ENCODE data around the gene NR1H4. TPM values are rescaled to one million over a fixed set of nuclear protein-coding genes. Genes with fewer than 3 reads are reported as not detected.
A peak's percentile ranks its signal among the peaks of the same experiment; 100 is the strongest.

Gene NR1H4
- total RNA-seq, 1 experiment from 2014 or later = not detected

DNA sequence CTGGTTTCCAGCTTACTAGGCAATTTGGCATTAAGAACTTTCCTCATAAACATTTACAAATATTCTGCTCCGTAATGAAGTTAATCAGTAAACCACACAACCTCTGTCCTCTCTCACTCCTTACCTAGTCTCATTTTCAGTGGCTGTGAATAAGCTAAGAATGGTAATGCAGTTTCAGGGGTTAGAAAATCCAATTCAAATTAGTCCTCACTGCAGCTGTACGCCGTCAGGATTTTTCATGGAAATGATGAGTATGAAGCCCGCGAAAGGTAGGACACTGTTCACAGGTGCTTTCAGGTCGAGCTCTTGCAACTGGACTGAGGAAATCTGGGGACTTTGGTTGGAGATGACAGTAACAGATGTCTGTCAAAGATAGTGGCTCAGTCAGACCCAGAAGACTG is 29.6 kb downstream of the NR1H4 start:
- no peaks in the 10 kb centered on the region for H3K36me3 Mint-ChIP-seq
- no peak overlapping the region for H3K4me3 Mint-ChIP-seq
- H3K27ac Mint-ChIP-seq = no peak overlapping the region
- no peaks in the 10 kb centered on the region for H3K27me3 Mint-ChIP-seq (ENCODE audit: low read depth)
- POLR2A ChIA-PET = no interaction called here
- CTCF ChIA-PET = no interaction called here
- ATAC-seq = no peak
- H3K9me3 Mint-ChIP-seq = peaks cover 5% of the 10 kb centered on the region
- DNase-seq (ENCODE audit: low spot score) = no peak
- H3K4me1 Mint-ChIP-seq = no peaks in the 10 kb centered on the region
- TF ChIP-seq ZNF423 (CRISPR knock-in tag; IDR thresholded peaks at IDR 0.05) = no peak
- TF ChIP-seq JUN (CRISPR knock-in tag; IDR thresholded peaks at IDR 0.05) = no peak
- no peak for TF ChIP-seq PRRX2 (CRISPR knock-in tag; IDR thresholded peaks at IDR 0.05)
- TF ChIP-seq ZNF396 (CRISPR knock-in tag; IDR thresholded peaks at IDR 0.05; ENCODE audit: borderline replicate concordance) = no peak
- TF ChIP-seq, protein P1, sequence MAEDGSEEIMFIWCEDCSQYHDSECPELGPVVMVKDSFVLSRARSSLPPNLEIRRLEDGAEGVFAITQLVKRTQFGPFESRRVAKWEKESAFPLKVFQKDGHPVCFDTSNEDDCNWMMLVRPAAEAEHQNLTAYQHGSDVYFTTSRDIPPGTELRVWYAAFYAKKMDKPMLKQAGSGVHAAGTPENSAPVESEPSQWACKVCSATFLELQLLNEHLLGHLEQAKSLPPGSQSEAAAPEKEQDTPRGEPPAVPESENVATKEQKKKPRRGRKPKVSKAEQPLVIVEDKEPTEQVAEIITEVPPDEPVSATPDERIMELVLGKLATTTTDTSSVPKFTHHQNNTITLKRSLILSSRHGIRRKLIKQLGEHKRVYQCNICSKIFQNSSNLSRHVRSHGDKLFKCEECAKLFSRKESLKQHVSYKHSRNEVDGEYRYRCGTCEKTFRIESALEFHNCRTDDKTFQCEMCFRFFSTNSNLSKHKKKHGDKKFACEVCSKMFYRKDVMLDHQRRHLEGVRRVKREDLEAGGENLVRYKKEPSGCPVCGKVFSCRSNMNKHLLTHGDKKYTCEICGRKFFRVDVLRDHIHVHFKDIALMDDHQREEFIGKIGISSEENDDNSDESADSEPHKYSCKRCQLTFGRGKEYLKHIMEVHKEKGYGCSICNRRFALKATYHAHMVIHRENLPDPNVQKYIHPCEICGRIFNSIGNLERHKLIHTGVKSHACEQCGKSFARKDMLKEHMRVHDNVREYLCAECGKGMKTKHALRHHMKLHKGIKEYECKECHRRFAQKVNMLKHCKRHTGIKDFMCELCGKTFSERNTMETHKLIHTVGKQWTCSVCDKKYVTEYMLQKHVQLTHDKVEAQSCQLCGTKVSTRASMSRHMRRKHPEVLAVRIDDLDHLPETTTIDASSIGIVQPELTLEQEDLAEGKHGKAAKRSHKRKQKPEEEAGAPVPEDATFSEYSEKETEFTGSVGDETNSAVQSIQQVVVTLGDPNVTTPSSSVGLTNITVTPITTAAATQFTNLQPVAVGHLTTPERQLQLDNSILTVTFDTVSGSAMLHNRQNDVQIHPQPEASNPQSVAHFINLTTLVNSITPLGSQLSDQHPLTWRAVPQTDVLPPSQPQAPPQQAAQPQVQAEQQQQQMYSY (CRISPR knock-in tag; IDR thresholded peaks at IDR 0.05) = no peak
- TF ChIP-seq OVOL2 (CRISPR knock-in tag; IDR thresholded peaks at IDR 0.05; ENCODE audit: borderline replicate concordance) = no peak
- no peak for TF ChIP-seq ATF1 (CRISPR knock-in tag; IDR thresholded peaks at IDR 0.05)
- no peak for TF ChIP-seq CREM (CRISPR knock-in tag; IDR thresholded peaks at IDR 0.05)
- TF ChIP-seq, protein P2, sequence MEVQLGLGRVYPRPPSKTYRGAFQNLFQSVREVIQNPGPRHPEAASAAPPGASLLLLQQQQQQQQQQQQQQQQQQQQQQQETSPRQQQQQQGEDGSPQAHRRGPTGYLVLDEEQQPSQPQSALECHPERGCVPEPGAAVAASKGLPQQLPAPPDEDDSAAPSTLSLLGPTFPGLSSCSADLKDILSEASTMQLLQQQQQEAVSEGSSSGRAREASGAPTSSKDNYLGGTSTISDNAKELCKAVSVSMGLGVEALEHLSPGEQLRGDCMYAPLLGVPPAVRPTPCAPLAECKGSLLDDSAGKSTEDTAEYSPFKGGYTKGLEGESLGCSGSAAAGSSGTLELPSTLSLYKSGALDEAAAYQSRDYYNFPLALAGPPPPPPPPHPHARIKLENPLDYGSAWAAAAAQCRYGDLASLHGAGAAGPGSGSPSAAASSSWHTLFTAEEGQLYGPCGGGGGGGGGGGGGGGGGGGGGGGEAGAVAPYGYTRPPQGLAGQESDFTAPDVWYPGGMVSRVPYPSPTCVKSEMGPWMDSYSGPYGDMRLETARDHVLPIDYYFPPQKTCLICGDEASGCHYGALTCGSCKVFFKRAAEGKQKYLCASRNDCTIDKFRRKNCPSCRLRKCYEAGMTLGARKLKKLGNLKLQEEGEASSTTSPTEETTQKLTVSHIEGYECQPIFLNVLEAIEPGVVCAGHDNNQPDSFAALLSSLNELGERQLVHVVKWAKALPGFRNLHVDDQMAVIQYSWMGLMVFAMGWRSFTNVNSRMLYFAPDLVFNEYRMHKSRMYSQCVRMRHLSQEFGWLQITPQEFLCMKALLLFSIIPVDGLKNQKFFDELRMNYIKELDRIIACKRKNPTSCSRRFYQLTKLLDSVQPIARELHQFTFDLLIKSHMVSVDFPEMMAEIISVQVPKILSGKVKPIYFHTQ (CRISPR knock-in tag; IDR thresholded peaks at IDR 0.05) = no peak
- TF ChIP-seq, protein P3, sequence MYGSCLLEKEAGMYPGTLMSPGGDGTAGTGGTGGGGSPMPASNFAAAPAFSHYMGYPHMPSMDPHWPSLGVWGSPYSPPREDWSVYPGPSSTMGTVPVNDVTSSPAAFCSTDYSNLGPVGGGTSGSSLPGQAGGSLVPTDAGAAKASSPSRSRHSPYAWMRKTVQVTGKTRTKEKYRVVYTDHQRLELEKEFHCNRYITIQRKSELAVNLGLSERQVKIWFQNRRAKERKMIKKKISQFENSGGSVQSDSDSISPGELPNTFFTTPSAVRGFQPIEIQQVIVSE (CRISPR knock-in tag; IDR thresholded peaks at IDR 0.05; ENCODE audit: borderline replicate concordance) = no peak
- TF ChIP-seq, protein P4, sequence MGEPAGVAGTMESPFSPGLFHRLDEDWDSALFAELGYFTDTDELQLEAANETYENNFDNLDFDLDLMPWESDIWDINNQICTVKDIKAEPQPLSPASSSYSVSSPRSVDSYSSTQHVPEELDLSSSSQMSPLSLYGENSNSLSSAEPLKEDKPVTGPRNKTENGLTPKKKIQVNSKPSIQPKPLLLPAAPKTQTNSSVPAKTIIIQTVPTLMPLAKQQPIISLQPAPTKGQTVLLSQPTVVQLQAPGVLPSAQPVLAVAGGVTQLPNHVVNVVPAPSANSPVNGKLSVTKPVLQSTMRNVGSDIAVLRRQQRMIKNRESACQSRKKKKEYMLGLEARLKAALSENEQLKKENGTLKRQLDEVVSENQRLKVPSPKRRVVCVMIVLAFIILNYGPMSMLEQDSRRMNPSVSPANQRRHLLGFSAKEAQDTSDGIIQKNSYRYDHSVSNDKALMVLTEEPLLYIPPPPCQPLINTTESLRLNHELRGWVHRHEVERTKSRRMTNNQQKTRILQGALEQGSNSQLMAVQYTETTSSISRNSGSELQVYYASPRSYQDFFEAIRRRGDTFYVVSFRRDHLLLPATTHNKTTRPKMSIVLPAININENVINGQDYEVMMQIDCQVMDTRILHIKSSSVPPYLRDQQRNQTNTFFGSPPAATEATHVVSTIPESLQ (CRISPR knock-in tag; IDR thresholded peaks at IDR 0.05) = no peak
- no peak for TF ChIP-seq NR3C1 (CRISPR knock-in tag; conservative IDR thresholded peaks at IDR 0.05; ENCODE audit: low read depth)
- no peak for TF ChIP-seq ZNF263 (CRISPR knock-in tag; IDR thresholded peaks at IDR 0.05; ENCODE audit: low read depth)
- no peak for TF ChIP-seq MXD4 (CRISPR knock-in tag; IDR thresholded peaks at IDR 0.05; ENCODE audit: borderline replicate concordance)
- TF ChIP-seq ZNF121 (CRISPR knock-in tag; IDR thresholded peaks at IDR 0.05) = no peak
- no peak for TF ChIP-seq KAT7 (CRISPR knock-in tag; IDR thresholded peaks at IDR 0.05; ENCODE audit: borderline replicate concordance)

DNA sequence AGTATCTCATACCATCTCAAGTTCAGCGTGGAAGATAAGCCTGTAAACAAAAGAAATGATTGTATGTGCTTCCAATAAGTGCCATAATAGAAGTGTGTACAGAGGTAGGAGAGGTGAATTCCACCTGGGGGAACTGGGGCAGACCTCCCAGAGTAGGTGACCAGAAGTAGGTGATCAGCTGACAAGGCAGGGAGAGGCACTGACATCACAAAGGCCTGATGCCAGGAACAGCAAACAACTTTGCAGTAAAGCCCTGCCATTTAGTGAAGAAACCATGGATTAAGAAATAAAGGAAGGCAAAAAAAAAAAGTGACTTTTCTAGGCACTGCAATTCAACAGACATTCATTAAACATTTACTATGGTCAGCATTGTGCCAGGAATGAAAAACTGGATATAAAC is 31.1 kb downstream of the NR1H4 start:
- no peak for ATAC-seq
- Mint-ChIP-seq H3K4me1 (no peaks in the 10 kb centered on the region), H3K4me3 (no peak overlapping the region), H3K27me3 (ENCODE audit: low read depth) (no peaks in the 10 kb centered on the region), H3K36me3 (no peaks in the 10 kb centered on the region), H3K9me3 (peaks cover 5% of the 10 kb centered on the region), H3K27ac (peak overlapping the region; percentile 18; the same call in 1 of the 2 replicates)
- POLR2A ChIA-PET = no interaction called here
- DNase-seq (ENCODE audit: low spot score) = no peak
- CTCF ChIA-PET = no interaction called here
- TF ChIP-seq JAZF1 (CRISPR knock-in tag; IDR thresholded peaks at IDR 0.05) = no peak
- TF ChIP-seq, protein P2 (CRISPR knock-in tag; IDR thresholded peaks at IDR 0.05) = no peak
- TF ChIP-seq SOX15 (CRISPR knock-in tag; IDR thresholded peaks at IDR 0.05) = no peak
- TF ChIP-seq ZNF232 (CRISPR knock-in tag; IDR thresholded peaks at IDR 0.05) = no peak
- no peak for TF ChIP-seq GTF2I (CRISPR knock-in tag; conservative IDR thresholded peaks at IDR 0.05)

Measured in WTC11 (cell line).